ENCODE measurements around the gene APLN.

GRCh38 chrX:129612396-129612795, 42.4 kb downstream of the APLN start:
- no peak for TF ChIP-seq CTCF (IDR thresholded peaks at IDR 0.05)
- no peak for TF ChIP-seq POLR2A (IDR thresholded peaks at IDR 0.05)
- no peak for TF ChIP-seq POLR2AphosphoS5 (IDR thresholded peaks at IDR 0.05)
